Progenitor cell of endocrine pancreas (in vitro differentiated cells): Measurements from ENCODE around the gene C5AR2. TPM values are rescaled to one million over a fixed set of nuclear protein-coding genes. Genes with fewer than 3 reads are reported as not detected.
A peak's percentile ranks its signal among the peaks of the same experiment; 100 is the strongest.
"Not testable (repeated sequence)": the region's sequence is repeated elsewhere in the genome, so short reads cannot be mapped to it uniquely, and the experiment has no call there.

Source experiments
- DNase-seq: peaks from one replicate; pipeline ENCODE4 v3.0.0; 2021; ENCODE audit warnings: low spot score; ENCODE audit not compliant: unreplicated experiment
- H3K27ac Mint-ChIP-seq: 2 replicates; pipeline ENCODE4 v1.8.0; 2021; ENCODE audit warnings: mild to moderate bottlenecking, moderate library complexity, mixed read lengths
- H3K27me3 Mint-ChIP-seq: 2 replicates; pipeline ENCODE4 v1.8.0; 2021; ENCODE audit warnings: mixed read lengths
- H3K36me3 Mint-ChIP-seq: 2 replicates; pipeline ENCODE4 v1.8.0; 2022; ENCODE audit warnings: mixed read lengths; ENCODE audit not compliant: insufficient read depth
- H3K4me1 Mint-ChIP-seq: 2 replicates; pipeline ENCODE4 v1.8.0; 2021; ENCODE audit warnings: low read depth, mixed read lengths
- H3K4me3 Mint-ChIP-seq: 2 replicates; pipeline ENCODE4 v1.8.0; 2021; ENCODE audit warnings: low read depth, mild to moderate bottlenecking, moderate library complexity, mixed read lengths
- H3K9me3 Mint-ChIP-seq: 2 replicates; pipeline ENCODE4 v1.8.0; 2021; ENCODE audit warnings: low read depth, mixed read lengths
- long read RNA-seq: library from polyadenylated mRNA; unstranded; transcript quantifications from one replicate; pipeline ENCODE4 v2.0.0, GENCODE V29; 2020
- total RNA-seq: library from RNA; stranded (reverse); gene quantifications from 2 replicates; pipeline ENCODE4 v1.2.1, GENCODE V29; 2021
- TF ChIP-seq, protein P1 (sequence below): fragments of 200-600 bp; sonication (generic); IDR thresholded peaks from one replicate; pipeline ENCODE4 v1.5.0; 2021; ENCODE audit warnings: antibody characterized with exemption, mild to moderate bottlenecking; ENCODE audit not compliant: unreplicated experiment

C5AR2 gene
- not detected in 2 replicates for total RNA-seq
- long read RNA-seq: 0 reads

DNA sequence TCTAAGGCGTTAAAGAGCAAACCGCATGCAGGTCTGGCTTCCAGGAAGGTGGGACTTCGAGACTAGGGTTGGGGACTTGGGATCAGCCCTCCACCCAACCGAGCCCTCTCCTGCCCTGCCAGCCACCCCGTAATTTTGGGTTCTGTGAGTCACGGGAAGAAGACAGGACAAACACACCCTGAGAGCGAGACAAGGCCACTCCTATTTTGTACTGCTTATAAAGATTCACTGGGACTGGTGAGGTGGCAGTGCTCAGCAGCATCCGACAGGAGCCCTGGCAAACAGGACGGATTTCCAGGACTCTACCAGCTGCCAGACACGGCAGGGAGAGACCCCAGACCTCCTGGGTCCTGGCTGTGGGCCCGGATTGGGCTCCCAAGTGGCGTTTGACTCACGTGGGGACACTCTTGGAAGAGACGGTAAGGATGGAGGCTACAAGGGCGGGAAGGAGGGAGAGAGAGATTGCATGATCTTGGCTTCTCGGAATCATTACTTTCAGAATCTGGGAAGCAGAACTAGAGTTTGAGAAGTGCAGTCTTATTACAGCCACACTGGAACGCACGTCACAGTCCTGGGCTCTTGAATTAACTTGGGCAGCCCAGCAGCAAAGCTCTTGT, at the start of gene C5AR2:
C5AR2 (plus strand) TSS at position 245 of the 617 bp plus-strand sequence. CDS start 8,625 bp downstream, outside the sequence.
- no peak within 1 kb of the TSS for H3K4me3 Mint-ChIP-seq
- no peaks in the 10 kb centered on the region for H3K4me1 Mint-ChIP-seq
- no peak for DNase-seq
- H3K36me3 Mint-ChIP-seq: no peaks in the 10 kb centered on the region
- H3K27ac Mint-ChIP-seq: no peak within 1 kb of the TSS
- peaks cover 5% of the 10 kb centered on the region for H3K27me3 Mint-ChIP-seq
- H3K9me3 Mint-ChIP-seq: no peaks in the 10 kb centered on the region
- TF ChIP-seq, protein P1, sequence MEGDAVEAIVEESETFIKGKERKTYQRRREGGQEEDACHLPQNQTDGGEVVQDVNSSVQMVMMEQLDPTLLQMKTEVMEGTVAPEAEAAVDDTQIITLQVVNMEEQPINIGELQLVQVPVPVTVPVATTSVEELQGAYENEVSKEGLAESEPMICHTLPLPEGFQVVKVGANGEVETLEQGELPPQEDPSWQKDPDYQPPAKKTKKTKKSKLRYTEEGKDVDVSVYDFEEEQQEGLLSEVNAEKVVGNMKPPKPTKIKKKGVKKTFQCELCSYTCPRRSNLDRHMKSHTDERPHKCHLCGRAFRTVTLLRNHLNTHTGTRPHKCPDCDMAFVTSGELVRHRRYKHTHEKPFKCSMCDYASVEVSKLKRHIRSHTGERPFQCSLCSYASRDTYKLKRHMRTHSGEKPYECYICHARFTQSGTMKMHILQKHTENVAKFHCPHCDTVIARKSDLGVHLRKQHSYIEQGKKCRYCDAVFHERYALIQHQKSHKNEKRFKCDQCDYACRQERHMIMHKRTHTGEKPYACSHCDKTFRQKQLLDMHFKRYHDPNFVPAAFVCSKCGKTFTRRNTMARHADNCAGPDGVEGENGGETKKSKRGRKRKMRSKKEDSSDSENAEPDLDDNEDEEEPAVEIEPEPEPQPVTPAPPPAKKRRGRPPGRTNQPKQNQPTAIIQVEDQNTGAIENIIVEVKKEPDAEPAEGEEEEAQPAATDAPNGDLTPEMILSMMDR: no peak

DNA sequence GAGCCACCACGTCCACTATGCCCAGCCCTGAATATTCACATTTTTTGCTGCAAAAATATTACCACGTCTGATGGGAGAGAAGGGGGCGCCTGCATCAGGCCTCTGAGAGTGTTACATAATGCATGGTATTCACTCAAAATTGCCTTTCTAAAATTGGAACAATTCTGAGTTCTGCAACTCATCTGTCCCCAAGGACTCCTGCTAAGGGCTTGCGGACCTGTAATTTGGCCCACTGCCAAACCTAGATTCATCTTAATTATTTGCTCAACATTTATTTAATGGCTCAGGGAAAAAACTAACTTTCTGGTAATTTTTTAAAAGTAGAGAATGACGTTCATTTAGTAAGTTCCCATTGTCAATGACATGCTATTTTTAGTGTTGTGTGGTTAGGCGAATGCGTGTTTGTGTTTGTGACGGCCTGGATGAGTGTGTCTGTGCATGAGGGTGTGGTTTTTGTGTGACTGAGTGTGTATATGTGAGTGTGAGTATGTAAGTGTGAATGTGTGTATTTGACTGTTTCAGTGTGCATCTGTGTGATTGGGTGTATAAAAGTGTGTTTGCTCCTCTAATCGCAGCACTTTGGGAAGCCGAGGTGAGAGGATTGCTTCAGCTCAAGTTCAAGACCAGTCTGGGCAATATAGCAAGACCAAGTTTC, 48.4 kb upstream of the C5AR2 start:
- Mint-ChIP-seq H3K4me1 (no peaks in the 10 kb centered on the region), H3K36me3 (no peaks in the 10 kb centered on the region), H3K4me3 (no peak overlapping the region), H3K27me3 (no peaks in the 10 kb centered on the region), H3K9me3 (no peaks in the 10 kb centered on the region), H3K27ac (no peak overlapping the region)
- DNase-seq: no peak
- TF ChIP-seq, protein P1: no peak

DNA sequence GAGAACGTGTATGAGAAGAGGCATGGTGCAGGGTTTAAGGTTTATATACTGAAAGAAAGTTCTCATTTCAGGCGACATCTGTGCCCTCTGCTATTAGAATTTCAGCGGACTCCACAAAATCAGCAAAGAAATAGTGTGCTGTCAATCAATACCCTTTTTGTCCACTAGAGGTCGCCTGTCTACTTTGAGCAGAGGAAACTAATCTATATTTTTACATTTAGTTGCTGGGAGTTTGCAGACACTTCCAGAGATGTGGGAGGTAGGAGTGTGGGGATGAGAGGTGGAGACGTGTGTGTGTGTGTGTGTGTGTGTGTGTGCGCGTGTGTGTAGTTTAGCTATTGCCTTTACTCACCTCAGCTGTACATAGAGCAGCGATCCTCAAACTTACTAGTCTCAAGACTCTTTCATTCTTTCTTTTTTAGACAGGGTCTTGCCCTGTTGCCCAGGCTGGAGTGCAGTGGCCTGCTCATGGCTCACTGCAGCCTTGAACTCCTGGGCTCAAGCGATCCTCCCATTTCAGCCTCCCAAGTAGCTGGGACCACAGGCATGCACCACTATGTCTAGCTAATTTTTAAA, 47.6 kb upstream of the C5AR2 start:
- peaks cover under 1% of the 10 kb centered on the region for H3K4me1 Mint-ChIP-seq
- TF ChIP-seq, protein P1: peak; percentile 84
- DNase-seq: peak; percentile 31
- H3K27me3 Mint-ChIP-seq: no peaks in the 10 kb centered on the region
- H3K9me3 Mint-ChIP-seq: no peaks in the 10 kb centered on the region
- peak overlapping the region; percentile 29 for H3K27ac Mint-ChIP-seq
- no peak overlapping the region for H3K4me3 Mint-ChIP-seq
- H3K36me3 Mint-ChIP-seq: no peaks in the 10 kb centered on the region

DNA sequence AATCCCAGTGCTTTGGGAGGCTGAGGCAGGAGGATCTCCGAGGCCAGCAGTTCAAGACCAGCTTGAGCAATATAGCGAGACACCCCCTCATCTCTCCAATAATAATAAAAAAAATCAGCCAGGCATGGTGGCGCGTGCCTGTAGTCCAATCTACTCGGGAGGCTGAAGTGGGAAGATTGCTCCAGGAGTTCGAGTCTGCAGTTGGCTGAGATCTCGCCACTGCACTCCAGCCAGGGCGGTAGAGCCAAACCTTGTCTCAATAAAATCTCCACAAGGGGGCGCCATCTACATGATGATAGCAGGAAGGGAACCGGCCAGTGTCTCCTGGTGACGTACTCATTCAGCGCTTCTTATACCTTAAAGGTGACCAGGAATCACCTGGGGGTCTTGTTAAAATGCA, 35.9 kb upstream of the C5AR2 start:
- DNase-seq: peak; percentile 58
- H3K4me3 Mint-ChIP-seq: no peak overlapping the region
- no peaks in the 10 kb centered on the region for H3K36me3 Mint-ChIP-seq
- TF ChIP-seq, protein P1: peak; percentile 82
- H3K27me3 Mint-ChIP-seq: no peaks in the 10 kb centered on the region
- no peaks in the 10 kb centered on the region for H3K9me3 Mint-ChIP-seq
- H3K27ac Mint-ChIP-seq: no peak overlapping the region
- no peaks in the 10 kb centered on the region for H3K4me1 Mint-ChIP-seq

DNA sequence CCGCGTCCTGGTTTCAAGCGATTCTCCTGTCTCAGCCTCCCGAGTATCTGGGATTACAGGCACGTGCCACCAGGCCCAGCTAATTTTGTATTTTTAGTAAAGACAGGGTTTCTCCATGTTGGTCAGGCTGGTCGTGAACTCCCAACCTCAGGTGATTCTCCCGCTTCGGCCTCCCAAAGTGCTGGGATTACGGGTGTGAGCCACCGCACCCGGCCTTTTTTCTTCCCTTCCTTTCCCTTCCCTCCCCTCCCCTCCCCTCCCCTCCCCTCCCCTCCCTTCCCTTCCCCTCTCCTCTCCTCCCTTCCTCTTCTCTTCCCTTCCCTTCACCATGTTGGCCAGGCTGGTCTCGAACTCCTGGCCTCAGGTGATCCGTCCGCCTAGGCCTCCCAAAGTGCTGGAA, 31.1 kb upstream of the C5AR2 start:
- H3K36me3 Mint-ChIP-seq, H3K27ac Mint-ChIP-seq, DNase-seq, H3K4me1 Mint-ChIP-seq, H3K9me3 Mint-ChIP-seq, H3K27me3 Mint-ChIP-seq, H3K4me3 Mint-ChIP-seq: not testable (repeated sequence)

DNA sequence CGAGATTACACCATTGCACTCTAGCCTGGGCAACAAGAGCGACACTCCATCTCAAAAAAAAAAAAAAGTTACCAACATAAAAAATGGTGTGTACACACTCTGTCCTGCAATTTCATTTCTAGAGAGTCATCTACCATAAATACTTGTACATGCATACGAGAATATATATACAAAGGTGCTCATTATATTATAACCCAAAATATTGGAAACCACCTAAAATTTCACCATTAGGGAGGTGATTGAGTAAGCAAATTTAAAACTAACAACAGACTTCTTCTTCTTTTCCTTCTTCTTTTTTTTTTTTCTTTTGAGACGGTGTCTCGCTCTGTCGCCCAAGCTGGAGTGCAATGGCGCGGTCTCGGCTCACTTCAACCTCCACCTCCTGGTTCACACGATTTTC, 29.7 kb upstream of the C5AR2 start:
- Mint-ChIP-seq H3K27ac (no peak overlapping the region), H3K4me3 (no peak overlapping the region), H3K36me3 (no peaks in the 10 kb centered on the region), H3K9me3 (no peaks in the 10 kb centered on the region), H3K27me3 (peaks cover 11% of the 10 kb centered on the region), H3K4me1 (peaks cover 2% of the 10 kb centered on the region)
- DNase-seq: no peak
- TF ChIP-seq, protein P1: no peak
